Gastroesophageal sphincter (tissue), 2 donors: Measurements from ENCODE around the gene SYNC.

Source experiments
- EP300 ChIP-seq: sonication (generic); formaldehyde crosslinking; IDR thresholded peaks from one replicate; pipeline ENCODE4 v1.6.1; 2017; ENCODE audit warnings: antibody characterized with exemption, mild to moderate bottlenecking
- POLR2A ChIP-seq, 2 donors: fragments of 450-650 bp; IDR thresholded peaks; one replicate each; pipeline ENCODE4 v1.6.1; 2017; ENCODE audit warnings: antibody characterized with exemption in 2 of 2, mild to moderate bottlenecking in 2 of 2, moderate library complexity in 1 of 2

GRCh38 chr1:32724678-32725614, 22.4 kb upstream of the SYNC start:
- no peak for TF ChIP-seq EP300
- no peak for TF ChIP-seq POLR2A (IDR thresholded peaks at IDR 0.05)
